ENCODE results near the gene DCP1A. TPM values are rescaled to one million over a fixed set of nuclear protein-coding genes. Genes with fewer than 3 reads are reported as not detected.
A peak's percentile ranks its signal among the peaks of the same experiment; 100 is the strongest.
"Not testable (repeated sequence)": the region's sequence is repeated elsewhere in the genome, so short reads cannot be mapped to it uniquely, and the experiment has no call there.

DCP1A gene
- total RNA-seq, 2 donors from 2014 or later: 35.4 to 36.7 TPM

GRCh38 chr3:53258600-53259426, 88.5 kb downstream of the DCP1A start:
- Mint-ChIP-seq H3K9me3 (no peaks in the 10 kb centered on the region), H3K36me3 (peaks cover 5 to 14% of the 10 kb centered on the region in 2 donors), H3K27ac (no peak overlapping the region)
- ATAC-seq (no peak), DNase-seq (ENCODE audit: low spot score in 2 of 2) (no peak)

- H3K36me3 Mint-ChIP-seq: peaks cover 5 to 21% of the 10 kb centered on the region in 2 donors
- H3K27ac Mint-ChIP-seq: no peak overlapping the region
- no peak for ATAC-seq
- H3K9me3 Mint-ChIP-seq: no peaks in the 10 kb centered on the region
- DNase-seq (ENCODE audit: low spot score in 2 of 2): no peak
These were observed 89.9 kb downstream of the DCP1A start for GRCh38 chr3:53257465-53257864.

DNA sequence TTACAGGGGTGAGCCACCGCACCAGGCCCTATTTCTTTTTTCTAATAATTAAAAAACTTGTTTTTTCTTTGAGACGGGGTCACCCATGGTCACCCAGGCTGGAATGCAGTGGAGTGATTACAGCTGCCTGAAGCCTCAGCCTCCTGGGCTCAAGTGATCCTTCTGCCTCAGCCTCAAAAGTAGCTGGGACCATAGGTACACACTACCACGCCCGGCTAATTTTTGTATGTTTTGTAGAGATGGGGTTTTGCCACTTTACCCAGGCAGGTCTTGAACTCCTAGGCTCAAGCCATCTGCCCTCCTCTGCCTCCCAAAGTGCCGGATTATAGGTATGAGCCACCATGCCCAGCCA, 90.7 kb downstream of the DCP1A start:
- H3K9me3 Mint-ChIP-seq: no peaks in the 10 kb centered on the region
- H3K36me3 Mint-ChIP-seq: peaks cover 5 to 21% of the 10 kb centered on the region in 2 donors
- DNase-seq (ENCODE audit: low spot score in 2 of 2) (no peak), ATAC-seq (no peak)
- no peak overlapping the region for H3K27ac Mint-ChIP-seq

- Mint-ChIP-seq H3K9me3 (no peaks in the 10 kb centered on the region), H3K27ac (peak within 1 kb of the TSS; percentile 79 to 85), H3K36me3 (peaks cover 5 to 21% of the 10 kb centered on the region in 2 donors)
- DNase-seq (ENCODE audit: low spot score in 2 of 2): peak; percentile 83 to 84
- ATAC-seq: peak; percentile 83 to 86
These were observed 91.3 kb downstream of the DCP1A start, which contains the start of gene TKT for GRCh38 chr3:53255775-53256703. Gene TKT, minus strand, starts transcription at chr3:53256022. Its CDS starts 80 bp downstream, at chr3:53255942.

- peak; percentile 46 to 66 for DNase-seq (ENCODE audit: low spot score in 2 of 2)
- Mint-ChIP-seq H3K27ac (peak overlapping the region; percentile 79 to 85), H3K36me3 (peaks cover 5 to 21% of the 10 kb centered on the region in 2 donors), H3K9me3 (no peaks in the 10 kb centered on the region)
- peak; percentile 65 to 73 for ATAC-seq
These were observed 91.9 kb downstream of the DCP1A start for GRCh38 chr3:53255423-53255774.

DNA sequence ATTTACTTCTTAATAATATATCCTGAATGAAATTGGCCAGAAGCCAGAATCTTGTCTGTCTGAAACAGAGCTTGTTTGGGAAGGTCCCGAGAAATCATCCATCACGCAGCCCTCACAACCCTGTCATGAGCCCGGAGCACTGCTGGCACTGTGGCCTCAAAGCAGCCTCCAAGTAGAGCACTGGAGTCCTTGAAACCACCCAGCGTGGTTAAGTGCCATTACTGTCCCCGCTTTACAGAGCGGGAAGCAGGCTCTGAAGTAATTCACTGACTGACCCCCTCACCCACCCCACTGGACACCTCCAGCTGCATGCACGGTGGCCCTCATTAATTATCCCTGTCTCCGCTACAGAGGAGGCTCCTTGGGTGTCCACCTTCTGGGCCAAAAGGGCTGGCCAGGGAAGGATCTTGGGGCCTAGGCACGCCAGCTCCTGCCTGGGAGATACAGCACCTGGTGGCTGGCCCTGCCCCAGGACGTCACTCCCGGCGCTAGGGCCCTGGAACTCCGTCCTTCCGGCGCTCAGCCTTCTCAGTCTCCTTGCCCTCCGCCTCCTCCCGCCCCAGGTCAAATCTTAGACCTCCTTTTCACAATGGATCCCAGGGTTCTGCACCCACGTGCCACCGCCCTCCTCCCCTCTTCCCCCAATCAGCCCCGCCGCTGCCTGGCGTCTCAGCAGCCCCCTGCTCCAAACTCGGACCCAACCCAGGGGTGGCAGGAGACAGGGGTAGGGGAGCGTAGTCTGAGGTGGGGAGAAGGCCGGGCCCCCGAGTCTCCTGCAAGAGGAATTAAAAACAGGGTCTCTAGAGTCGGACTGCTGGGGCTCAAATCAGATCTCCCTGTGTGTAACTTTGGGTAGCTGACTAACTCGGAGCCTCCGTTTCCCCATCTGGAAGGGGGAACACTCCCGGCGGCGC, 92.6 kb downstream of the DCP1A start:
- no peaks in the 10 kb centered on the region for H3K9me3 Mint-ChIP-seq
- H3K27ac Mint-ChIP-seq: peak overlapping the region; percentile 79 to 85
- ATAC-seq: peak; percentile 60 to 63
- peaks cover 5 to 21% of the 10 kb centered on the region in 2 donors for H3K36me3 Mint-ChIP-seq
- DNase-seq (ENCODE audit: low spot score in 2 of 2): peak; percentile 61 to 72

- ATAC-seq (no peak), DNase-seq (ENCODE audit: low spot score in 2 of 2) (no peak)
- no peaks in the 10 kb centered on the region for H3K9me3 Mint-ChIP-seq
- H3K27ac Mint-ChIP-seq: peak overlapping the region; percentile 68 to 85
- H3K36me3 Mint-ChIP-seq: peaks cover 5 to 21% of the 10 kb centered on the region in 2 donors
These were observed 93.4 kb downstream of the DCP1A start for GRCh38 chr3:53253707-53254508.

GRCh38 chr3:53252947-53253322, 94.4 kb downstream of the DCP1A start:
- ATAC-seq; DNase-seq (ENCODE audit: low spot score in 2 of 2); H3K9me3 Mint-ChIP-seq: not testable (repeated sequence)
- Mint-ChIP-seq H3K27ac (peak overlapping the region; percentile 30 to 76), H3K36me3 (peaks cover 5 to 22% of the 10 kb centered on the region in 2 donors)

DNA sequence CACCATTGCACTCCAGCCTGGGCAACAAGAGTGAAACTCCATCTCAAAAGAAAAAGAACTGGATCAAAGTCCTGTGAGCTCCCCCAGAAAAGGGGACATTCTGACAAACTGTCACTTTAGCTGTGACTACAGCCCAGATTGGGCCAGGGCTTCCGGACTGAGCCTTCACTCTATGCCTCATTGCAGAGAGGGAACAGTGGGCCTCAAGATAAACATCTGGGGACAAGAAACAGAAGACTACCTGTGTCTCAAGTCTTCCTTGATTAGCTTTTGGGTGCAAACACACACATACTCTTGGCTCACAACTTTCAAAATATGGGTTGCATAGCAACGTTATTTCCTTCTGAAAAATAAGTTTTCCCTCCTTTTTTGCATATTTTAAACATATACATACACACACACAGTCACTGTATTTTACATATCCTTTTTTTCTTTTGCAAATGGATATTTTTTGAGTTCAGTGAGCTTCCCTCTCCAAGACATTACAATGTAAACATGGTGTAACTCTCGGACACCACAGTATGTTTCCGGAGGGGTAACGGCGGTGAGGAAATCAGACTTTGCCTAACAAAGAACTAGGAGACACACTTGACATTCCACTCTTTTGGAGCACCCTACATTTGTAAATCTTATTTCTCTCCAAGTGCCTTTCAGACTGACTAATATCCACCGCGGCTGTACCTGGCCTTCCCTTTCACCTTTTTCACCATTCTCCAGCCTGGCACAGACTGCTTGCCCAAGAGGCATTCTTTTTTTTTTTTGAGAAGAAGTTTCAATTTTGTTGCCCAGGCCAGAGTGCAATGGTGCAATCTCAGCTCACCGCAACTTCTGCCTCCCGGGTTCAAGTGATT, 95.0 kb downstream of the DCP1A start:
- DNase-seq (ENCODE audit: low spot score in 2 of 2): no peak
- Mint-ChIP-seq H3K9me3 (no peaks in the 10 kb centered on the region), H3K27ac (peak overlapping the region; percentile 13 to 76), H3K36me3 (peaks cover 5 to 26% of the 10 kb centered on the region in 2 donors)
- ATAC-seq: no peak

DNA sequence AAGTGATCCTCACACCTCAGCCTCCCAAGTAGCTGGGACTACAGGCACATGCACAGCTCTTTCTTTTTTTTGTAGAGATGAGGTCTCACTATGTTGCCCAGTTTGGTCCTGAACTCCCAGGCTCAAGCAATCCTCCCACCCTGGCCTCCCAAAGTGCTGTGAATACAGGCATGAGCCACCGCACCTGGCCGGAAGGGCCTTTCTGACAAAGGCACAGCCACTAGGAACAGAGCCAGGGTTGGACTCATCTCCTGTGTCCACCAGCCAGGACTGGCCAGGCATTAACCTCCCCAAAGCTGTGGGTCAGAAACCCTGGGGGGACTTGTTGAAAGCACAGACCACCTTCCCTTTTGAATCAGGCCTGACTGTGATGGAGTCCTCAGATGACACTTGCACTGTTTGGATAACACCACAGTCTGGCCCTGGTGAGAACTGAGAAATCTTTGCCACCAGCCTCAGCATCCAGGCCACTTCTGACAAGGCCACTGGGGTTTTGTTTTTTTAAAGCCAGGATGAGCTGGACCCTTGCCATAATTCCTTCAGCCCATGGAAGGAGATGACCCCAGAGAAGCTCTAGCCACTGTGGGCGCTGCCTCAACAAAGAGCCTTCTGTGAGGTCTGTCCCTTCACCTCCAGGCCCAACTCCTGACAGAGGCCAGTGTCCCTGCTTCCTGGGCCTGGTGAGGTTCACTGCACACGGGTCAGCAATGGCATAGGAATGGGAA, 96.3 kb downstream of the DCP1A start:
- no peak for DNase-seq (ENCODE audit: low spot score in 2 of 2)
- peaks cover 5 to 26% of the 10 kb centered on the region in 2 donors for H3K36me3 Mint-ChIP-seq
- ATAC-seq: no peak
- H3K9me3 Mint-ChIP-seq: no peaks in the 10 kb centered on the region
- H3K27ac Mint-ChIP-seq: peak overlapping the region; percentile 66 to 85

DNA sequence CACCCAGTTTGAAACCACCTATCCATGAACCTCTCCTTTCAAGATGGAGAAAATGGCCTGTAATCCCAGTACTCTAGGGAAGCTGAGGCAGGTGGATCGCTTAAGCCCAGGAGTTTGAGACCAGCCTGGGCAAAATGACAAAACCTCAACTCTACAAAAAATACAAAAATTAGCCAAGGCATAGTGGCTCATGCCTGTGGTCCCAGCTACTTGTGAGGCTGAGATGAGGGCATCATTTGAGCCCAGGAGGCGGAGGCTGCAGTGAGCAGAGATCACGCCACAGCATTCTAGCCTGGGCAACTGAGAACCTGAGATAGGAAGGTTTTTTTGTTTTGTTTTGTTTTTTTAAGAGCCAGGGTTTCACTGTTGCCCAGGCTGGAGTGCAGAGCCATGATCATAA, 96.9 kb downstream of the DCP1A start:
- DNase-seq (ENCODE audit: low spot score in 2 of 2) (no peak), ATAC-seq (no peak)
- Mint-ChIP-seq H3K9me3 (no peaks in the 10 kb centered on the region), H3K36me3 (peaks cover 5 to 26% of the 10 kb centered on the region in 2 donors), H3K27ac (peak overlapping the region in 1 of 2 donors; percentile 55)

DNA sequence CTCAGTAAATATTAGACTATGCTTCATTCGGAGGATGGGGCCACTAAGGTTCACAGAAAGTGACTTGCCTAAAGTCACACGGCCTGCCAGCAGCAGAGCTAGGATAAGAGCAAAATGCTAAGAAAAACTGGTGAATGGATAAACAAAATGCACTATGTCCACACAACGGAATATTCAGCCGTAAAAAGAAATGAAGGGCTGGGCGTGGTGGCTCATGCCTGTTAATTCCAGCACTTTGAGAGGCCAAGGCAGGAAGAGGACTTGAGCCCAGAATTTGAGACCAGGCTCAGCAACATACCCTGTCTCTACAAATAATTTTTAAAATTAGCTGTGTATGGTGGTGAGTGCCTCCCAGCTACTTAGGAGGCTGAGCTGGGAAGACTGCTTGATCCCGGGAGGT, 99.2 kb downstream of the DCP1A start:
- ATAC-seq: no peak
- Mint-ChIP-seq H3K27ac (no peak overlapping the region), H3K36me3 (peaks cover 0 to 9% of the 10 kb centered on the region in 2 donors), H3K9me3 (no peaks in the 10 kb centered on the region)
- DNase-seq (ENCODE audit: low spot score in 2 of 2): no peak

- DNase-seq (ENCODE audit: low spot score in 2 of 2) (no peak), ATAC-seq (no peak)
- peak overlapping the region in 1 of 2 donors; percentile 16 for H3K27ac Mint-ChIP-seq
- H3K36me3 Mint-ChIP-seq: peaks cover 0 to 5% of the 10 kb centered on the region in 2 donors
- no peaks in the 10 kb centered on the region for H3K9me3 Mint-ChIP-seq
These were observed 99.7 kb downstream of the DCP1A start for GRCh38 chr3:53247619-53248018.

DNA sequence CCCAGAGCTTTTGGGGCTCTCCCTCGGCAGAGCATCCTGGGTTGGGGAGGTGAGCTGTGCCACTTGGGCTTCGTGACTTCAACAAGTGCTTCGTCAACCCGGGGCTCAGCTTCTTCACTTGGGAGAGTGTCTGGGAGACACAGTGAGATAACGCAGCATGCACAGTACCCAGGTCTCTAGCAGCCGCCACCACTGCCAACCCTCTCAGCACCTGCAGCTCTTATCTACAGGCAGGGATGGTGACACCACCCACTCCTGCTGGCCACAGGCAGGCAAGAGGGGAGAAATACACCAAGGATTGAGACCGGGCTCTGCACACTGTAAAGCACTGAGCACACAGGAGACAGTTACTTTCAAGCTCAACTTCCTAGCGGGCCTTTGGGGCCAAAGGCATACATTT, 103.1 kb downstream of the DCP1A start:
- H3K36me3 Mint-ChIP-seq: peaks cover 0 to 5% of the 10 kb centered on the region in 2 donors
- no peak for ATAC-seq

More for the DNA sequence above, 103.1 kb downstream of the DCP1A start:
- no peak overlapping the region for H3K27ac Mint-ChIP-seq
- H3K9me3 Mint-ChIP-seq: no peaks in the 10 kb centered on the region
- no peak for DNase-seq (ENCODE audit: low spot score in 2 of 2)

Measured in activated naive CD4-positive, alpha-beta T cell treated with anti-CD3 and anti-CD28 coated beads, Interleukin-2, amount 50 U/mL, for 72 hours (primary cell).